Stomach (tissue), 8 donors: ENCODE measurements around the gene FAM89A. TPM values are rescaled to one million over a fixed set of nuclear protein-coding genes. Genes with fewer than 3 reads are reported as not detected.

Experiments used
- polyA plus RNA-seq, 3 donors: library from polyadenylated mRNA; stranded (reverse); fragments of 200-250 nt; gene quantifications; one replicate each; pipeline ENCODE4 v1.2.3, GENCODE V29; 2013
- total RNA-seq, 5 donors: library from RNA; depleted of rRNA; stranded (reverse); fragments of >200 nt; gene quantifications; one replicate each; pipeline versions ENCODE4 v1.1.0 to v1.2.3, GENCODE V29; 2014 to 2016
- donor health status: healthy with polysubstance abuse.
- donor health status: Bipolar disorder and iron deficiency.
- donor health status: healthy.

FAM89A gene
- total and polyA plus RNA-seq, 8 donors = 0.89 to 31.9 (median 20.0) TPM

Other genes with a start within 250 kb of the FAM89A start
- 10 to 100 TPM; 11.3 to 69.3 (median 51.8) TPM for gene C1orf198, start 171.7 kb downstream of the FAM89A start, total RNA-seq
- gene C1orf198, start 171.7 kb downstream of the FAM89A start, polyA plus RNA-seq = 10 to 100 TPM; 11.7 to 15.8 (median 14.4) TPM
- 100 to 1,000 TPM in 1 of 5 donors, 10 to 100 TPM in 4; 23.9 to 117 (median 53.3) TPM for gene TTC13, start 61.4 kb downstream of the FAM89A start, total RNA-seq
- gene TTC13, start 61.4 kb downstream of the FAM89A start, polyA plus RNA-seq = 1 to 10 TPM; 2.1 to 9.3 (median 3.9) TPM
- gene ARV1, start 61.2 kb downstream of the FAM89A start, total RNA-seq = 10 to 100 TPM; 11.0 to 29.8 (median 13.9) TPM
- gene ARV1, start 61.2 kb downstream of the FAM89A start, polyA plus RNA-seq = 10 to 100 TPM; 18.7 to 38.8 (median 18.9) TPM
- gene TRIM67, start 121.8 kb upstream of the FAM89A start, total RNA-seq = under 1 TPM in 1 of 5 donors, not detected in 4; 0.18 TPM
- gene TRIM67, start 121.8 kb upstream of the FAM89A start, polyA plus RNA-seq = under 1 TPM in 2 of 3 donors, not detected in 1; 0.03 to 0.15 TPM
- 10 to 100 TPM; 35.9 to 76.8 (median 44.9) TPM for gene GNPAT, start 201.0 kb upstream of the FAM89A start, total RNA-seq
- gene GNPAT, start 201.0 kb upstream of the FAM89A start, polyA plus RNA-seq = 10 to 100 TPM; 41.8 to 46.6 (median 45.0) TPM